ENCODE measurements around the gene TTLL6. TPM values are rescaled to one million over a fixed set of nuclear protein-coding genes. Genes with fewer than 3 reads are reported as not detected.

The TTLL6 gene
- total and polyA plus RNA-seq, 9 of the 15 experiments (the other 6 are each of a cell fraction or from before 2014, with no cell fraction given): 0.05 TPM; not detected in 8

GRCh38 chr17:48735062-48735351 is 82.0 kb downstream of the TTLL6 start (continued):
- TF ChIP-seq POLR2AphosphoS5 (IDR thresholded peaks at IDR 0.05; ENCODE audit: control insufficient read depth, insufficient read depth, low read depth, low read length) (no peak), PBX2 (CRISPR knock-in tag; IDR thresholded peaks at IDR 0.05; ENCODE audit: low read depth) (no peak), PBX2 (tag; conservative IDR thresholded peaks at IDR 0.05; ENCODE audit: low read depth) (no peak), AFF4 (CRISPR knock-in tag; IDR thresholded peaks at IDR 0.05) (no peak), RBBP5 (IDR thresholded peaks at IDR 0.05; ENCODE audit: borderline replicate concordance, insufficient read depth, low read length, poor library complexity, severe bottlenecking) (no peak), KDM1A (IDR thresholded peaks at IDR 0.05) (no peak), GMEB1 (CRISPR knock-in tag; IDR thresholded peaks at IDR 0.05) (no peak)
